HEK293T (cell line): ENCODE results near the gene C5orf47.

Experiments
- CTCF ChIA-PET: fragments of 350-600 bp; formaldehyde crosslinking; extraction: SDS; loops from one replicate; lab custom pipeline; 2021; ENCODE audit warnings: antibody characterized with exemption, inconsistent platforms; lab: Yijun Ruan, JAX
- POLR2A ChIA-PET: fragments of 350-600 bp; formaldehyde crosslinking; extraction: SDS; loops from one replicate; lab custom pipeline; 2020; ENCODE audit warnings: antibody characterized with exemption, inconsistent platforms; lab: Yijun Ruan, JAX
- DNase-seq: peaks from one replicate; pipeline ENCODE4 v3.0.0; 2012; ENCODE audit warnings: mixed read lengths; ENCODE audit errors: extremely low spot score
- ARNT ChIP-seq: fragments of 450-650 bp; IDR thresholded peaks from 2 replicates; pipeline ENCODE4 v1.6.1; 2017; ENCODE audit warnings: mild to moderate bottlenecking
- BHLHE40 ChIP-seq: fragments of 450-650 bp; IDR thresholded peaks from 2 replicates; pipeline ENCODE4 v1.6.1; 2016; ENCODE audit warnings: mild to moderate bottlenecking, moderate library complexity, borderline replicate concordance
- CTBP1 ChIP-seq: fragments of 450-650 bp; IDR thresholded peaks from 2 replicates; pipeline ENCODE4 v1.6.1; 2016; ENCODE audit warnings: borderline replicate concordance
- ELF4 ChIP-seq: fragments of 450-650 bp; IDR thresholded peaks from 2 replicates; pipeline ENCODE4 v1.6.1; 2017; ENCODE audit warnings: antibody characterized with exemption
- FOXA1 ChIP-seq: fragments of 450-650 bp; IDR thresholded peaks from 2 replicates; pipeline ENCODE4 v1.6.1; 2016; ENCODE audit warnings: mild to moderate bottlenecking
- FOXK2 ChIP-seq: fragments of 450-650 bp; IDR thresholded peaks from 2 replicates; pipeline ENCODE4 v1.6.1; 2016; ENCODE audit warnings: mild to moderate bottlenecking
- FOXM1 ChIP-seq: fragments of 450-650 bp; IDR thresholded peaks from 2 replicates; pipeline ENCODE4 v1.6.1; 2017; ENCODE audit warnings: mild to moderate bottlenecking, borderline replicate concordance
- HDGF ChIP-seq: fragments of 450-650 bp; IDR thresholded peaks from 2 replicates; pipeline ENCODE4 v1.6.1; 2017; ENCODE audit warnings: antibody characterized with exemption, borderline replicate concordance
- L3MBTL2 ChIP-seq: fragments of 450-650 bp; conservative IDR thresholded peaks from 2 replicates; pipeline ENCODE4 v1.6.1; 2016; ENCODE audit warnings: mild to moderate bottlenecking
- LEF1 ChIP-seq: fragments of 450-650 bp; IDR thresholded peaks from 2 replicates; pipeline ENCODE4 v1.6.1; 2017; ENCODE audit warnings: mild to moderate bottlenecking, borderline replicate concordance
- NFRKB ChIP-seq: fragments of 450-650 bp; IDR thresholded peaks from 2 replicates; pipeline ENCODE4 v1.6.1; 2016; ENCODE audit warnings: mild to moderate bottlenecking, moderate library complexity
- SP1 ChIP-seq: fragments of 450-650 bp; IDR thresholded peaks from 2 replicates; pipeline ENCODE4 v1.6.1; 2017
- SUZ12 ChIP-seq: fragments of 450-650 bp; IDR thresholded peaks from 2 replicates; pipeline ENCODE4 v1.6.1; 2016; ENCODE audit warnings: mild to moderate bottlenecking
- TARDBP ChIP-seq: fragments of 450-650 bp; IDR thresholded peaks from 2 replicates; pipeline ENCODE4 v1.6.1; 2016
- ZNF384 ChIP-seq: fragments of 450-650 bp; IDR thresholded peaks from 2 replicates; pipeline ENCODE4 v1.6.1; 2016
- TF ChIP-seq, protein P1 (sequence below): fragments of 450-650 bp; IDR thresholded peaks from 2 replicates; pipeline ENCODE4 v1.6.1; 2016

Gene C5orf47

DNA sequence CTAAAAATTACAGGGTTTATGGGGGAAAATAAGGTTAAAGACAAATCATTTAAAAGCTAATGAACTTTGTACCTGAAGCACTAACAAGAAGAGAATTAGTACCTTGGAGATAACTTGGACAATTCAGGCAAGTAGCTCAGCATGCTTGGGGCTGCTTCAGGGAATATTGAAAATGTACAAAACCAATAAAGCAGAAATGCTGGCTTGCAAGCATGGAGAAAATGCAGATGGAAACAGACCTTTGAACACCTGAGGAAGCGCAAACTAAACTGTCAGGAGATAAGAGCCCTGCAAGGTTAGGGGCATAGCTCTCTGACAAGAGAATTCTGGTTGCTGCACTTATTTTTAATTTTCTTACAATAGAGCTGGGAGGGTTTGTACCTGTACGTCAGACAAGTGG is 42.6 kb upstream of the C5orf47 start:
- no peak for DNase-seq
- TF ChIP-seq CTBP1 (no peak), BHLHE40 (no peak), ELF4 (no peak), ARNT (no peak), NFRKB (no peak), L3MBTL2 (no peak), HDGF (no peak), FOXA1 (no peak)
- POLR2A ChIA-PET, result interaction anchor here (1.0 kb wide), 1 partner anchor 28 kb away, joined by 3 read pairs; no protein-coding TSS in a partner anchor
- CTCF ChIA-PET, result interaction anchor here (0.6 kb wide), 1 partner anchor 114 kb away, joined by 6 read pairs; no protein-coding TSS in a partner anchor

DNA sequence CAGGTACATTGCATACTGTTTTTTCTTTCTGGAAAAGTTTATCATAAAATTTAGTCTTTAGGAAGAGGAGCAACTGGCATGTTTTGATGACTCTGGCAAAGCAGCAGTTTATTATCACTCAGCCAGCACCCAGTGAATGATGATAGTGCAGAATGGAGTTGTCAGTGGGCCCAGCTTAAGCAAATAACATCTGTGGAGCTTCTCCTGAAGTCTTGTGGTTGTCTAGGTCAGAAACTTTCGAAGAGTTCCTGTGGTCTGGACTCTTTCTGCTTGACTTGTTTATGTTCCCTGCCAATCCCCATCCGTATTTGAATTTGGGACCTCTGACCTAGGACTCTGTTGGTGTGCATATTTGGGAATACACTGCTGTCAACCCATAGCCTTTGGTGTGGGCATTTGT is 38.1 kb upstream of the C5orf47 start:
- ChIA-PET CTCF (no interaction called here), POLR2A (no interaction called here)
- TF ChIP-seq CTBP1 (no peak), FOXA1 (no peak), NFRKB (no peak), FOXK2 (no peak), L3MBTL2 (no peak)
- no peak for DNase-seq

DNA sequence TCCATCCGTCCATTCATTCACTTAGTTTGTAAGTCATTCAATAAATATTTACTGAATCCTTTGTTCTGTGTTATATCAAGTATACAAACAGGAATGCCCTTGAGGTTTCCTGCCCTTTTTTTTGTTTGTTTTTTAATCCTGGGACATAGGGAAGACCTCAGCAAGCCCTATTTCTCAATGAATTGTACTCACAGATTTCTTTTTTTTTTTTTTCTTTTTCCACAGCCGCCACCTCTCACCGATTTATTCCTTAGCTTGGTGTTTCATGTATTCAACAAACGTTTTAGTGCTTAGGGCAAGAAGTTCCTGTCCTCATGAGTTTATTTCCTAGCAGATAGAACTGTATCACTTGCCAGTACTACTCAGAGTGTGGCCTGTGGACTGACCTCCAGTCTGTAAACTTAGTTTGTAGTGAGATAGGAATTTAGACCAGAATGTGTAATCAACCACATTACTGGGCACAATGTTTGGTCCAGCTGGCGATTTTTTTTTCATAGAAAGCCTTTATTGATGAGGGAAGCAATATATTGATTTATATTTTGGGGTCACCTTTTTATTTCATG is 35.4 kb upstream of the C5orf47 start:
- no peak for DNase-seq
- CTCF ChIA-PET, result interaction anchor here (0.7 kb wide), 1 partner anchor 125 kb away, joined by 5 read pairs; no protein-coding TSS in a partner anchor
- TF ChIP-seq BHLHE40 (no peak), CTBP1 (no peak), FOXK2 (no peak), FOXA1 (no peak), SP1 (no peak), FOXM1 (no peak), ELF4 (no peak), LEF1 (no peak), SUZ12 (no peak), ARNT (no peak), ZNF384 (no peak), HDGF (no peak), L3MBTL2 (no peak), TARDBP (no peak), NFRKB (no peak)
- TF ChIP-seq, protein P1, sequence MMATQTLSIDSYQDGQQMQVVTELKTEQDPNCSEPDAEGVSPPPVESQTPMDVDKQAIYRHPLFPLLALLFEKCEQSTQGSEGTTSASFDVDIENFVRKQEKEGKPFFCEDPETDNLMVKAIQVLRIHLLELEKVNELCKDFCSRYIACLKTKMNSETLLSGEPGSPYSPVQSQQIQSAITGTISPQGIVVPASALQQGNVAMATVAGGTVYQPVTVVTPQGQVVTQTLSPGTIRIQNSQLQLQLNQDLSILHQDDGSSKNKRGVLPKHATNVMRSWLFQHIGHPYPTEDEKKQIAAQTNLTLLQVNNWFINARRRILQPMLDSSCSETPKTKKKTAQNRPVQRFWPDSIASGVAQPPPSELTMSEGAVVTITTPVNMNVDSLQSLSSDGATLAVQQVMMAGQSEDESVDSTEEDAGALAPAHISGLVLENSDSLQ, result no peak
- POLR2A ChIA-PET, result no interaction called here

DNA sequence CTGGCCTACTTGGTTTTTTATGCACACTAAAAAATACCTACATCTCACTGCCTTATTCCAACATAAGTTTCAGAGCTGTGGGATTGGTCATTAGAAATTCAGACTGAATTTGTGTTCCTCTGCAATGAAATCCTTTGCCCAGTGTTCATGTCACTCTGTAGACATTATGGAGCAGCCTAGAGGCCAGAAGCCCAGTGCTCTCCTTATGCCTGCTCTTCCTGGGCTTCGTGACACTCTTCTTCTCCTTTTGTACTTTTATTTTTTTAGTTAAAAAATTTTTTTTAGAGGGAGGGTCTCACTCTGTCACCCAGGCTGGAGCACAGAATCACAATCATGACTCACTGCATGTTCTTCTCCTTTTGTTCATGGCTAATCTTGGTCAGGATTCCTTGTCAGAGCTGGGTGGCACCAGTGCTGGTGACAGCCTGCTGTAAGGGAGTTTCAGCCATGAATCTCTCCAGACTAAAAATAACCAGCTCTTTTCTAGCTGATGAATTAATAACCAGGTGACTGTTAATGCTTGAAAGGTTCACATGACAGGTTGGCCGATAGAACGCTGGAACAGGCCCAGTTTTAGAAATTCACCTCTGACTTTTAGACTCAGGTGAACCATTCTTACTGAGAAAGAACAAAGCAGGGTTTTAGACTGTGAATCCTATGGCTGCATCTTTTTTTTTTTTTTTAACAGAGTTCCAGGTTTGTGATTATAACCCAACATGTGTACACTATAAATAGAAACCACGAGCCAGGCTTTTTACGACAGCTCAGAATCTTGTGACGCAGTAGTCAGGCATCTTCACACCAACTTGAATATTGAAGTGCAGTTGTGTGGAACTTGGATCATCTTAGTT is 34.1 kb upstream of the C5orf47 start:
- DNase-seq, result no peak
- ChIA-PET CTCF (no interaction called here), POLR2A (interaction anchor here (0.7 kb wide), 1 partner anchor 10 kb away, joined by 3 read pairs; no protein-coding TSS in a partner anchor)
- TF ChIP-seq FOXK2 (no peak), FOXM1 (no peak)

DNA sequence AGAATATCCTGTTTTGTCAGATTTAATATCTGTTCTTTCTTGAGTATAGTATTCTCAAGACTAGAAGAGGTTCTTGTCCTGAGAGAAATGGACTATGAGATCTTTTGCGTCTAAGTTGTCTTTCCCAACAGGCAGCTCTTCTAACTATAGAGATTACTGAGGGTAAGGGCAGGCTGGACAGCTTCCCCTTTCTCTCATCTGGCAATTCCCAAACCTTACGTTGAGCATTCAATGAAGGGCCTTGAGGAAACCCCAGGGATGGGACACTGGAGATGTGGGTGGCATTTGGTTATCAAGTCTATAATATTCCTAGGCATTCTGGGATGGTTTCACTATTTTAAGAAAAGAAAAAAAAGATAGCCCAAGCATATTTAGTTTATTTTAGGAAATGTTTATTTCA is 28.0 kb upstream of the C5orf47 start:
- ChIA-PET POLR2A (no interaction called here), CTCF (no interaction called here)
- TF ChIP-seq SP1 (no peak), BHLHE40 (no peak), ARNT (no peak), CTBP1 (no peak), ELF4 (no peak), TARDBP (no peak), L3MBTL2 (no peak), NFRKB (no peak), HDGF (no peak), SUZ12 (no peak), FOXM1 (no peak), FOXK2 (no peak), FOXA1 (no peak), ZNF384 (no peak), LEF1 (no peak)
- TF ChIP-seq, protein P1, result no peak
- no peak for DNase-seq

DNA sequence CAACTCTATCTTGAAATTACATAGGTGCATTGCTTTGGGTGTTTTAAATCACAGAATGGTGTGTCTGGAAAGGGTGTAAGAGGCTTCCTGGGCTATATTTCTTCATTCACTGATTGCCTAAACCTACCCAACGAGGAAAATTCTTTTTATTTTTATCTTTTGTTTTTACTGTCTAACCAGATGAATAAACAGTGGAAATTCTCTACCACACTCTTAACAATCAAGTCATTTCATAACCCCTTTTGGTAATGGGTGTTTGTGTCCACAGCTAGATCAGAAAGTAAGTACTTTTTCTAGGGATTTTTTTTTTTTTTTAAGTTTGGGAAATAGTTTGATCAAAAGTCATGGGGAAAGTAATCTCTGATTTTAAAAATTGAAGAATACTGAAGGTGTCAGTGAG is 27.6 kb upstream of the C5orf47 start:
- ChIA-PET POLR2A (no interaction called here), CTCF (no interaction called here)

More for the DNA sequence above, 27.6 kb upstream of the C5orf47 start:
- TF ChIP-seq TARDBP, result no peak
- no peak for TF ChIP-seq ARNT
- no peak for TF ChIP-seq FOXK2
- TF ChIP-seq ZNF384, result no peak
- TF ChIP-seq L3MBTL2, result no peak
- DNase-seq, result no peak
